GM23338 (cell line): ENCODE data around the gene IL1RL2. TPM values are rescaled to one million over a fixed set of nuclear protein-coding genes. Genes with fewer than 3 reads are reported as not detected.

Experiments
- ATAC-seq: fragments of 200-7000 bp; cut with Tn5 transposase; 3 replicates; pipeline ENCODE4 v1.9.1; 2020
- DNase-seq: peaks from one replicate; pipeline ENCODE4 v3.0.0-alpha.2; 2015; ENCODE audit warnings: low spot score
- H2AFZ ChIP-seq: fragments of 200-600 bp; sonication (generic); 2 replicates; pipeline ENCODE4 v1.8.0; 2016; ENCODE audit warnings: antibody characterized with exemption, mild to moderate bottlenecking, moderate library complexity
- H3F3A ChIP-seq: fragments of 200-600 bp; sonication (generic); replicated peaks from 2 replicates; pipeline ENCODE4 v1.8.0; 2017; ENCODE audit warnings: antibody characterized with exemption, mixed run types, low read depth
- H3K27ac ChIP-seq: fragments of 200-600 bp; sonication (generic); 2 replicates; pipeline ENCODE4 v1.6.1; 2016; ENCODE audit warnings: low read depth
- H3K27me3 ChIP-seq: fragments of 200-600 bp; sonication (generic); 2 replicates; pipeline ENCODE4 v1.8.0; 2016; ENCODE audit warnings: mild to moderate bottlenecking, mixed run types, moderate library complexity; ENCODE audit not compliant: insufficient read depth
- H3K36me3 ChIP-seq: fragments of 200-600 bp; sonication (generic); 2 replicates; pipeline ENCODE4 v1.8.0; 2016; ENCODE audit warnings: mild to moderate bottlenecking; ENCODE audit not compliant: insufficient read depth
- H3K4me1 ChIP-seq: fragments of 200-600 bp; sonication (generic); 2 replicates; pipeline ENCODE4 v1.8.0; 2016; ENCODE audit warnings: mild to moderate bottlenecking, moderate library complexity; ENCODE audit not compliant: insufficient read depth
- H3K4me2 ChIP-seq: fragments of 200-600 bp; sonication (generic); 2 replicates; pipeline ENCODE4 v1.7.1; 2017; ENCODE audit warnings: mixed run types
- H3K4me3 ChIP-seq: fragments of 200-600 bp; sonication (generic); 2 replicates; pipeline ENCODE4 v1.6.1; 2016; ENCODE audit warnings: mixed run types
- H3K79me2 ChIP-seq: fragments of 200-600 bp; sonication (generic); replicated peaks from 2 replicates; pipeline ENCODE4 v1.8.0; 2017; ENCODE audit warnings: mild to moderate bottlenecking; ENCODE audit not compliant: insufficient read depth
- H3K9me2 ChIP-seq: fragments of 200-600 bp; sonication (generic); 2 replicates; pipeline ENCODE4 v1.8.0; 2017; ENCODE audit not compliant: insufficient read depth
- H4K20me1 ChIP-seq: fragments of 200-600 bp; sonication (generic); replicated peaks from 2 replicates; pipeline ENCODE4 v1.8.0; 2017; ENCODE audit warnings: mild to moderate bottlenecking; ENCODE audit not compliant: insufficient read depth
- H3K27ac Mint-ChIP-seq: 2 replicates; pipeline ENCODE4 v1.8.0; 2020; ENCODE audit warnings: inconsistent platforms, mild to moderate bottlenecking, moderate library complexity, mixed read lengths
- H3K27me3 Mint-ChIP-seq: 3 replicates; pipeline ENCODE4 v1.8.0; 2022; ENCODE audit warnings: low read depth, mild to moderate bottlenecking, moderate library complexity, mixed read lengths, inconsistent platforms; ENCODE audit not compliant: insufficient read depth, poor library complexity
- H3K36me3 Mint-ChIP-seq: 3 replicates; pipeline ENCODE4 v1.8.0; 2021; ENCODE audit warnings: low read depth, mild to moderate bottlenecking, inconsistent platforms, moderate library complexity, mixed read lengths
- H3K4me1 Mint-ChIP-seq: 3 replicates; pipeline ENCODE4 v1.8.0; 2020; ENCODE audit warnings: mild to moderate bottlenecking, inconsistent platforms, mixed read lengths
- H3K4me3 Mint-ChIP-seq: 3 replicates; pipeline ENCODE4 v1.8.0; 2021; ENCODE audit warnings: moderate library complexity, mild to moderate bottlenecking, inconsistent platforms, mixed read lengths
- H3K9me3 Mint-ChIP-seq: 3 replicates; pipeline ENCODE4 v1.8.0; 2020; ENCODE audit warnings: moderate library complexity, mild to moderate bottlenecking, inconsistent platforms, mixed read lengths
- CREB1 ChIP-seq: fragments of 250-450 bp; sonication (Bioruptor Pico); IDR thresholded peaks from 2 replicates; pipeline ENCODE4 v1.5.0; 2020; ENCODE audit warnings: low read depth, mild to moderate bottlenecking, moderate library complexity
- EZH2phosphoT487 ChIP-seq: fragments of 200-600 bp; sonication (generic); IDR thresholded peaks from one replicate; pipeline ENCODE4 v1.8.1; 2018; ENCODE audit warnings: antibody characterized with exemption; ENCODE audit not compliant: unreplicated experiment
- JUNB ChIP-seq: IDR thresholded peaks from one replicate; pipeline ENCODE4 v1.6.1; 2016; ENCODE audit warnings: antibody characterized with exemption; ENCODE audit not compliant: unreplicated experiment
- NANOG ChIP-seq: IDR thresholded peaks from 2 replicates; pipeline ENCODE4 v1.6.1; 2016; ENCODE audit warnings: antibody characterized with exemption, borderline replicate concordance
- STAT1 ChIP-seq: IDR thresholded peaks from one replicate; pipeline ENCODE4 v1.6.1; 2016; ENCODE audit warnings: antibody characterized with exemption; ENCODE audit not compliant: unreplicated experiment
- ZNF114 ChIP-seq: fragments of 250-450 bp; sonication (Bioruptor Pico); IDR thresholded peaks from 2 replicates; pipeline ENCODE4 v1.5.0; 2020; ENCODE audit warnings: mild to moderate bottlenecking, moderate library complexity
- polyA plus RNA-seq: library from polyadenylated mRNA; unstranded; fragments of >200 nt; fragmentation: Nextera tagmentation; extraction: Ambion mirVana; gene quantifications from 2 replicates; pipeline ENCODE4 v1.2.1, GENCODE V29; 2016
- total RNA-seq: library from RNA; depleted of rRNA; stranded (reverse); fragments of >200 nt; shearing (Covaris generic); gene quantifications from 2 replicates; pipeline ENCODE4 v1.2.3, GENCODE V29; 2014
- TF ChIP-seq, protein P1 (sequence below), 2 experiments: fragments of 200-600 bp in 1 of 2; sonication (generic) in 1 of 2; conservative IDR thresholded peaks; 2 replicates each; pipeline versions ENCODE4 v1.5.1 to v1.6.1; 2016 to 2017; ENCODE audit warnings: antibody characterized with exemption in 2 of 2, low read depth in 2 of 2, mild to moderate bottlenecking in 2 of 2, moderate library complexity in 1 of 2
- TF ChIP-seq, protein P2 (sequence below): IDR thresholded peaks from 2 replicates; pipeline ENCODE4 v1.6.1; 2016; ENCODE audit warnings: antibody characterized with exemption
- TF ChIP-seq, protein P3 (sequence below): fragments of 250-450 bp; sonication (Bioruptor Pico); IDR thresholded peaks from 2 replicates; pipeline ENCODE4 v1.5.0; 2020; ENCODE audit warnings: mild to moderate bottlenecking, moderate library complexity

The IL1RL2 gene
- total and polyA plus RNA-seq, 2 experiments from 2014 or later = not detected

DNA sequence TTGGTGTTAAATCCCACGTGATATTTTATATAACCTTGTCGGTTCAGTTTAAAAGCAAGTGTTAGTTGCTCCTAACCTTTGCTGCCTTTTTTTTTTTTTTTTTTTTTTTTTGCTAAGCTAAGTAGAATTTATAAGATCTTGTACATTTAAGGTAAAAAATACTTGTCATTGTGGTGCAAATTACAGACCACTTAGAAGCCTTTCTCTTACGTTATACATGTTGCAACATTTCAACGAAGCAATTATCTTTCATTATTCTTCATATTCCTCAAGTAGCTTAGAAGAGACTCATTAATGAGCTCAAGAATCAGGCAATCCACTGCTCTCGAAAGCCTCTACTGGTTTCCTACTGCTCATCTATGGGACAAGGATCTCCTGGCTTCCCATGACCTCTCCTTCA lies 14.9 kb upstream of the IL1RL2 start (continued):
- TF ChIP-seq, protein P1, sequence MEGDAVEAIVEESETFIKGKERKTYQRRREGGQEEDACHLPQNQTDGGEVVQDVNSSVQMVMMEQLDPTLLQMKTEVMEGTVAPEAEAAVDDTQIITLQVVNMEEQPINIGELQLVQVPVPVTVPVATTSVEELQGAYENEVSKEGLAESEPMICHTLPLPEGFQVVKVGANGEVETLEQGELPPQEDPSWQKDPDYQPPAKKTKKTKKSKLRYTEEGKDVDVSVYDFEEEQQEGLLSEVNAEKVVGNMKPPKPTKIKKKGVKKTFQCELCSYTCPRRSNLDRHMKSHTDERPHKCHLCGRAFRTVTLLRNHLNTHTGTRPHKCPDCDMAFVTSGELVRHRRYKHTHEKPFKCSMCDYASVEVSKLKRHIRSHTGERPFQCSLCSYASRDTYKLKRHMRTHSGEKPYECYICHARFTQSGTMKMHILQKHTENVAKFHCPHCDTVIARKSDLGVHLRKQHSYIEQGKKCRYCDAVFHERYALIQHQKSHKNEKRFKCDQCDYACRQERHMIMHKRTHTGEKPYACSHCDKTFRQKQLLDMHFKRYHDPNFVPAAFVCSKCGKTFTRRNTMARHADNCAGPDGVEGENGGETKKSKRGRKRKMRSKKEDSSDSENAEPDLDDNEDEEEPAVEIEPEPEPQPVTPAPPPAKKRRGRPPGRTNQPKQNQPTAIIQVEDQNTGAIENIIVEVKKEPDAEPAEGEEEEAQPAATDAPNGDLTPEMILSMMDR (conservative IDR thresholded peaks at IDR 0.05; ENCODE audit: low read depth in 2 of 2) = no peak
- TF ChIP-seq STAT1 (no peak), JUNB (no peak), CREB1 (CRISPR knock-in tag) (no peak)

DNA sequence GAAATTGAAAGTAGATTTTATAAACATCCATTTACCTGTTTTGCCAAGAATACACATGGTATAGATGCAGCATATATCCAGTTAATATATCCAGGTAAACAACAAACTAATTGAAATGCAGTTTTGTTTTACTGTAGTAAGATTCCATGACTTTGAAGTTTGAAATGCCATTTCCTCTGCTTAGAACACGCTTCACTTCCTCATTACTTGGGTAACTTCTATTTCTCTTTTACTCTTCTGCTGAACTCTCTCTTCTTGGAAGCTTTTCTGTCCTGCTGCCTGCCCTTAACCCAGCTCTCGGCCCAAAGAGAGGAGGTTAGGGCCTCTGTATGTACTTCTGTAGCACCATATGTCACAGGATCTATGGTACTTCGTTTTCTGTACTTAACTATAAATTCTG lies 14.1 kb upstream of the IL1RL2 start:
- no peak overlapping the region for H3K4me3 ChIP-seq
- TF ChIP-seq, protein P2, sequence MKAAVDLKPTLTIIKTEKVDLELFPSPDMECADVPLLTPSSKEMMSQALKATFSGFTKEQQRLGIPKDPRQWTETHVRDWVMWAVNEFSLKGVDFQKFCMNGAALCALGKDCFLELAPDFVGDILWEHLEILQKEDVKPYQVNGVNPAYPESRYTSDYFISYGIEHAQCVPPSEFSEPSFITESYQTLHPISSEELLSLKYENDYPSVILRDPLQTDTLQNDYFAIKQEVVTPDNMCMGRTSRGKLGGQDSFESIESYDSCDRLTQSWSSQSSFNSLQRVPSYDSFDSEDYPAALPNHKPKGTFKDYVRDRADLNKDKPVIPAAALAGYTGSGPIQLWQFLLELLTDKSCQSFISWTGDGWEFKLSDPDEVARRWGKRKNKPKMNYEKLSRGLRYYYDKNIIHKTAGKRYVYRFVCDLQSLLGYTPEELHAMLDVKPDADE = no peak
- TF ChIP-seq NANOG = no peak
- no peak for TF ChIP-seq JUNB
- no peak for TF ChIP-seq ZNF114 (CRISPR knock-in tag)
- TF ChIP-seq, protein P3, sequence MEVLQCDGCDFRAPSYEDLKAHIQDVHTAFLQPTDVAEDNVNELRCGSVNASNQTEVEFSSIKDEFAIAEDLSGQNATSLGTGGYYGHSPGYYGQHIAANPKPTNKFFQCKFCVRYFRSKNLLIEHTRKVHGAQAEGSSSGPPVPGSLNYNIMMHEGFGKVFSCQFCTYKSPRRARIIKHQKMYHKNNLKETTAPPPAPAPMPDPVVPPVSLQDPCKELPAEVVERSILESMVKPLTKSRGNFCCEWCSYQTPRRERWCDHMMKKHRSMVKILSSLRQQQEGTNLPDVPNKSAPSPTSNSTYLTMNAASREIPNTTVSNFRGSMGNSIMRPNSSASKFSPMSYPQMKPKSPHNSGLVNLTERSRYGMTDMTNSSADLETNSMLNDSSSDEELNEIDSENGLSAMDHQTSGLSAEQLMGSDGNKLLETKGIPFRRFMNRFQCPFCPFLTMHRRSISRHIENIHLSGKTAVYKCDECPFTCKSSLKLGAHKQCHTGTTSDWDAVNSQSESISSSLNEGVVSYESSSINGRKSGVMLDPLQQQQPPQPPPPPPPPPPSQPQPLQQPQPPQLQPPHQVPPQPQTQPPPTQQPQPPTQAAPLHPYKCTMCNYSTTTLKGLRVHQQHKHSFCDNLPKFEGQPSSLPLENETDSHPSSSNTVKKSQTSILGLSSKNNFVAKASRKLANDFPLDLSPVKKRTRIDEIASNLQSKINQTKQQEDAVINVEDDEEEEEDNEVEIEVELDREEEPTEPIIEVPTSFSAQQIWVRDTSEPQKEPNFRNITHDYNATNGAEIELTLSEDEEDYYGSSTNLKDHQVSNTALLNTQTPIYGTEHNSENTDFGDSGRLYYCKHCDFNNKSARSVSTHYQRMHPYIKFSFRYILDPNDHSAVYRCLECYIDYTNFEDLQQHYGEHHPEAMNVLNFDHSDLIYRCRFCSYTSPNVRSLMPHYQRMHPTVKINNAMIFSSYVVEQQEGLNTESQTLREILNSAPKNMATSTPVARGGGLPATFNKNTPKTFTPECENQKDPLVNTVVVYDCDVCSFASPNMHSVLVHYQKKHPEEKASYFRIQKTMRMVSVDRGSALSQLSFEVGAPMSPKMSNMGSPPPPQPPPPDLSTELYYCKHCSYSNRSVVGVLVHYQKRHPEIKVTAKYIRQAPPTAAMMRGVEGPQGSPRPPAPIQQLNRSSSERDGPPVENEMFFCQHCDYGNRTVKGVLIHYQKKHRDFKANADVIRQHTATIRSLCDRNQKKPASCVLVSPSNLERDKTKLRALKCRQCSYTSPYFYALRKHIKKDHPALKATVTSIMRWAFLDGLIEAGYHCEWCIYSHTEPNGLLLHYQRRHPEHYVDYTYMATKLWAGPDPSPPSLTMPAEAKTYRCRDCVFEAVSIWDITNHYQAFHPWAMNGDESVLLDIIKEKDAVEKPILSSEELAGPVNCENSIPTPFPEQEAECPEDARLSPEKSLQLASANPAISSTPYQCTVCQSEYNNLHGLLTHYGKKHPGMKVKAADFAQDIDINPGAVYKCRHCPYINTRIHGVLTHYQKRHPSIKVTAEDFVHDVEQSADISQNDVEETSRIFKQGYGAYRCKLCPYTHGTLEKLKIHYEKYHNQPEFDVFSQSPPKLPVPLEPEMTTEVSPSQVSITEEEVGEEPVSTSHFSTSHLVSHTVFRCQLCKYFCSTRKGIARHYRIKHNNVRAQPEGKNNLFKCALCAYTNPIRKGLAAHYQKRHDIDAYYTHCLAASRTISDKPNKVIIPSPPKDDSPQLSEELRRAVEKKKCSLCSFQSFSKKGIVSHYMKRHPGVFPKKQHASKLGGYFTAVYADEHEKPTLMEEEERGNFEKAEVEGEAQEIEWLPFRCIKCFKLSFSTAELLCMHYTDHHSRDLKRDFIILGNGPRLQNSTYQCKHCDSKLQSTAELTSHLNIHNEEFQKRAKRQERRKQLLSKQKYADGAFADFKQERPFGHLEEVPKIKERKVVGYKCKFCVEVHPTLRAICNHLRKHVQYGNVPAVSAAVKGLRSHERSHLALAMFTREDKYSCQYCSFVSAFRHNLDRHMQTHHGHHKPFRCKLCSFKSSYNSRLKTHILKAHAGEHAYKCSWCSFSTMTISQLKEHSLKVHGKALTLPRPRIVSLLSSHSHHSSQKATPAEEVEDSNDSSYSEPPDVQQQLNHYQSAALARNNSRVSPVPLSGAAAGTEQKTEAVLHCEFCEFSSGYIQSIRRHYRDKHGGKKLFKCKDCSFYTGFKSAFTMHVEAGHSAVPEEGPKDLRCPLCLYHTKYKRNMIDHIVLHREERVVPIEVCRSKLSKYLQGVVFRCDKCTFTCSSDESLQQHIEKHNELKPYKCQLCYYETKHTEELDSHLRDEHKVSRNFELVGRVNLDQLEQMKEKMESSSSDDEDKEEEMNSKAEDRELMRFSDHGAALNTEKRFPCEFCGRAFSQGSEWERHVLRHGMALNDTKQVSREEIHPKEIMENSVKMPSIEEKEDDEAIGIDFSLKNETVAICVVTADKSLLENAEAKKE (CRISPR knock-in tag) = no peak
- no peak for TF ChIP-seq EZH2phosphoT487
- no peak for TF ChIP-seq CREB1 (CRISPR knock-in tag)
- H3K9me3 Mint-ChIP-seq = no peaks in the 10 kb centered on the region
- no peaks in the 10 kb centered on the region for H3K27me3 Mint-ChIP-seq
- H3K9me2 ChIP-seq = no peaks in the 10 kb centered on the region
- H3K27ac Mint-ChIP-seq = peak overlapping the region; percentile 12; the same call in 1 of the 2 replicates
- H3K27ac ChIP-seq = no peak overlapping the region
- no peaks in the 10 kb centered on the region for H3K36me3 Mint-ChIP-seq
- H3K4me1 ChIP-seq = peaks cover 7% of the 10 kb centered on the region; the same call in 1 of the 2 replicates
- no peaks in the 10 kb centered on the region for H4K20me1 ChIP-seq
- H2AFZ ChIP-seq = no peak overlapping the region
- H3K36me3 ChIP-seq = no peaks in the 10 kb centered on the region
- H3K4me1 Mint-ChIP-seq = peaks cover 6% of the 10 kb centered on the region; the same call in 2 of the 3 replicates
- ATAC-seq (no peak), DNase-seq (no peak)
- no peak overlapping the region for H3K4me3 Mint-ChIP-seq
- H3K27me3 ChIP-seq = no peaks in the 10 kb centered on the region
- no peaks in the 10 kb centered on the region for H3K79me2 ChIP-seq
- no peaks in the 10 kb centered on the region for H3F3A ChIP-seq
- no peak overlapping the region for H3K4me2 ChIP-seq
